Lower lobe of right lung (tissue), 2 donors: ENCODE measurements around the gene SNAP25. TPM values are rescaled to one million over a fixed set of nuclear protein-coding genes. Genes with fewer than 3 reads are reported as not detected.

ENCODE experiments used
- ATAC-seq, 2 donors: fragments of 200-7000 bp; cut with Tn5 transposase; one replicate each; pipeline ENCODE4 v1.9.1; 2020 to 2022; ENCODE audit warnings: mild to moderate bottlenecking in 2 of 2, moderate library complexity in 2 of 2
- DNase-seq: peaks from one replicate; pipeline ENCODE4 v3.0.0-alpha.2; 2020
- H3K27ac ChIP-seq: fragments of 200-600 bp; one replicate; pipeline ENCODE4 v1.8.0; 2022
- H3K27me3 ChIP-seq: fragments of 200-600 bp; one replicate; pipeline ENCODE4 v1.8.0; 2022; ENCODE audit warnings: low read depth
- H3K36me3 ChIP-seq: fragments of 200-600 bp; one replicate; pipeline ENCODE4 v1.8.0; 2022; ENCODE audit warnings: mild to moderate bottlenecking
- H3K4me1 ChIP-seq: fragments of 200-600 bp; one replicate; pipeline ENCODE4 v1.8.0; 2022
- H3K4me3 ChIP-seq: fragments of 200-600 bp; one replicate; pipeline ENCODE4 v1.8.0; 2022; ENCODE audit warnings: mild to moderate bottlenecking
- H3K9me3 ChIP-seq: fragments of 200-600 bp; one replicate; pipeline ENCODE4 v1.8.0; 2022
- CTCF ChIP-seq: fragments of 200-600 bp; IDR thresholded peaks from one replicate; pipeline ENCODE4 v1.8.0; 2022; ENCODE audit warnings: antibody characterized with exemption, mild to moderate bottlenecking
- intact Hi-C: fragments of 100-400 bp; cut with DNase I; formaldehyde crosslinking; loops from one replicate; pipeline ENCODE4 v1.11.0; 2022
- total RNA-seq: library from RNA; stranded (reverse); fragmentation: NEBNext Ultra II Directional; extraction: Animal tissue kit (Norgen Biotek cat#: 25700); gene quantifications from one replicate; pipeline ENCODE4 v1.2.1, GENCODE V29; 2021
- donor health status: DM: no; HTN: yes; CAD: no; lungs with severe emphysema.

The SNAP25 gene
- total RNA-seq, 1 donor from 2014 or later, result 0.65 TPM

GRCh38 chr20:10276878-10277580, 58.4 kb downstream of the SNAP25 start:
- H3K9me3 ChIP-seq, result no peaks in the 10 kb centered on the region
- no peaks in the 10 kb centered on the region for H3K4me1 ChIP-seq
- no peak overlapping the region for H3K27ac ChIP-seq
- H3K36me3 ChIP-seq, result no peaks in the 10 kb centered on the region
- intact Hi-C loops, result no loop called here
- no peak overlapping the region for H3K4me3 ChIP-seq
- no peak for TF ChIP-seq CTCF
- ATAC-seq (no peak), DNase-seq (no peak)
- no peaks in the 10 kb centered on the region for H3K27me3 ChIP-seq

GRCh38 chr20:10277616-10278015, 59.0 kb downstream of the SNAP25 start:
- H3K27me3 ChIP-seq, result no peaks in the 10 kb centered on the region
- intact Hi-C loops, result no loop called here
- H3K27ac ChIP-seq, result no peak overlapping the region
- no peaks in the 10 kb centered on the region for H3K9me3 ChIP-seq
- DNase-seq (no peak), ATAC-seq (no peak)
- H3K4me1 ChIP-seq, result no peaks in the 10 kb centered on the region
- no peak for TF ChIP-seq CTCF
- H3K36me3 ChIP-seq, result no peaks in the 10 kb centered on the region
- no peak overlapping the region for H3K4me3 ChIP-seq

GRCh38 chr20:10278412-10278811, 59.8 kb downstream of the SNAP25 start:
- H3K4me3 ChIP-seq, result no peak overlapping the region
- no peak for ATAC-seq
- H3K27ac ChIP-seq, result no peak overlapping the region
- no peak for TF ChIP-seq CTCF
- DNase-seq, result no peak
- H3K4me1 ChIP-seq, result no peaks in the 10 kb centered on the region
- H3K27me3 ChIP-seq, result no peaks in the 10 kb centered on the region
- no peaks in the 10 kb centered on the region for H3K9me3 ChIP-seq
- intact Hi-C loops, result no loop called here
- no peaks in the 10 kb centered on the region for H3K36me3 ChIP-seq

GRCh38 chr20:10280018-10280908, 61.6 kb downstream of the SNAP25 start:
- ATAC-seq, result no peak
- TF ChIP-seq CTCF, result no peak
- Histone ChIP-seq H3K9me3 (no peaks in the 10 kb centered on the region), H3K27ac (no peak overlapping the region), H3K27me3 (no peaks in the 10 kb centered on the region), H3K4me1 (no peaks in the 10 kb centered on the region), H3K36me3 (no peaks in the 10 kb centered on the region), H3K4me3 (no peak overlapping the region)
- no peak for DNase-seq
- intact Hi-C loops, result no loop called here

- no peak for ATAC-seq
- intact Hi-C loops, result no loop called here
- Histone ChIP-seq H3K36me3 (no peaks in the 10 kb centered on the region), H3K27me3 (no peaks in the 10 kb centered on the region), H3K9me3 (no peaks in the 10 kb centered on the region), H3K27ac (no peak overlapping the region), H3K4me1 (no peaks in the 10 kb centered on the region), H3K4me3 (no peak overlapping the region)
- no peak for TF ChIP-seq CTCF
- no peak for DNase-seq
Measured at GRCh38 chr20:10281911-10282310, 63.3 kb downstream of the SNAP25 start.
